SJCRH30 (cell line): ENCODE measurements around the gene CEACAM19. TPM values are rescaled to one million over a fixed set of nuclear protein-coding genes. Genes with fewer than 3 reads are reported as not detected.
"Not testable (repeated sequence)": the region's sequence is repeated elsewhere in the genome, so short reads cannot be mapped to it uniquely, and the experiment has no call there.

Experiments
- DNase-seq, 2 experiments: peaks; one replicate each; pipeline ENCODE4 v3.0.0-alpha.2; 2015 to 2020
- H3K27ac ChIP-seq: fragments of 250-450 bp; sonication (Bioruptor Pico); 2 replicates; pipeline ENCODE4 v1.5.1; 2020; ENCODE audit warnings: mild to moderate bottlenecking, moderate library complexity
- H3K27me3 ChIP-seq: fragments of 250-450 bp; sonication (Bioruptor Pico); 2 replicates; pipeline ENCODE4 v1.5.1; 2020; ENCODE audit warnings: mild to moderate bottlenecking, moderate library complexity
- H3K36me3 ChIP-seq: fragments of 250-450 bp; sonication (Bioruptor Pico); 2 replicates; pipeline ENCODE4 v1.5.1; 2020; ENCODE audit warnings: mild to moderate bottlenecking, moderate library complexity
- H3K4me1 ChIP-seq: fragments of 250-450 bp; sonication (Bioruptor Pico); 2 replicates; pipeline ENCODE4 v1.5.1; 2020; ENCODE audit warnings: mild to moderate bottlenecking, moderate library complexity
- H3K4me3 ChIP-seq: fragments of 250-450 bp; sonication (Bioruptor Pico); 2 replicates; pipeline ENCODE4 v1.5.1; 2020; ENCODE audit warnings: mild to moderate bottlenecking, moderate library complexity
- H3K9me3 ChIP-seq: fragments of 250-450 bp; sonication (Bioruptor Pico); replicated peaks from 2 replicates; pipeline ENCODE4 v1.5.1; 2020; ENCODE audit warnings: mild to moderate bottlenecking, moderate library complexity
- total RNA-seq: library from RNA; depleted of rRNA; stranded (reverse); fragments of >200 nt; shearing (Covaris generic); gene quantifications from 2 replicates; pipeline ENCODE4 v1.2.3, GENCODE V29; 2014

The CEACAM19 gene
- total RNA-seq, 1 experiment from 2014 or later = 2.5 TPM

GRCh38 chr19:44658069-44658733, 13.1 kb upstream of the CEACAM19 start:
- Histone ChIP-seq H3K27ac (no peak overlapping the region), H3K4me3 (no peak overlapping the region), H3K4me1 (peaks cover 6% of the 10 kb centered on the region), H3K27me3 (no peaks in the 10 kb centered on the region), H3K36me3 (peaks cover 64% of the 10 kb centered on the region), H3K9me3 (no peaks in the 10 kb centered on the region)
- peak in 1 of 2 experiments; percentile 36 for DNase-seq

GRCh38 chr19:44660081-44660480, 11.2 kb upstream of the CEACAM19 start:
- Histone ChIP-seq H3K9me3 (no peaks in the 10 kb centered on the region), H3K36me3 (peaks cover 63% of the 10 kb centered on the region), H3K27ac (no peak overlapping the region), H3K4me3 (no peak overlapping the region), H3K27me3 (no peaks in the 10 kb centered on the region), H3K4me1 (peaks cover 14% of the 10 kb centered on the region)
- DNase-seq = no peak

- Histone ChIP-seq H3K9me3 (no peaks in the 10 kb centered on the region), H3K4me1 (peaks cover 14% of the 10 kb centered on the region), H3K36me3 (peaks cover 54% of the 10 kb centered on the region), H3K4me3 (no peak overlapping the region), H3K27ac (no peak overlapping the region), H3K27me3 (no peaks in the 10 kb centered on the region)
- DNase-seq = no peak
These were observed 10.1 kb upstream of the CEACAM19 start for GRCh38 chr19:44661205-44661604.

GRCh38 chr19:44661904-44662303, 9.4 kb upstream of the CEACAM19 start:
- H3K36me3 ChIP-seq = peaks cover 49% of the 10 kb centered on the region
- no peaks in the 10 kb centered on the region for H3K27me3 ChIP-seq
- no peak overlapping the region for H3K4me3 ChIP-seq
- H3K4me1 ChIP-seq = peaks cover 14% of the 10 kb centered on the region
- H3K27ac ChIP-seq = no peak overlapping the region
- peak in 1 of 2 experiments; percentile 22 for DNase-seq
- no peaks in the 10 kb centered on the region for H3K9me3 ChIP-seq

GRCh38 chr19:44662691-44663385, 8.4 kb upstream of the CEACAM19 start:
- no peaks in the 10 kb centered on the region for H3K9me3 ChIP-seq
- H3K36me3 ChIP-seq = peaks cover 42% of the 10 kb centered on the region
- peak overlapping the region; percentile 19; the same call in 1 of the 2 replicates for H3K27ac ChIP-seq
- peaks cover 14% of the 10 kb centered on the region for H3K4me1 ChIP-seq
- no peaks in the 10 kb centered on the region for H3K27me3 ChIP-seq
- DNase-seq = peak; percentile 88 to 91
- H3K4me3 ChIP-seq = no peak overlapping the region

GRCh38 chr19:44663996-44664395, 7.3 kb upstream of the CEACAM19 start:
- no peaks in the 10 kb centered on the region for H3K27me3 ChIP-seq

GRCh38 chr19:44664976-44665375, 6.3 kb upstream of the CEACAM19 start:
- no peak for DNase-seq
- Histone ChIP-seq H3K36me3 (peaks cover 25% of the 10 kb centered on the region), H3K4me3 (no peak overlapping the region), H3K27ac (no peak overlapping the region), H3K27me3 (no peaks in the 10 kb centered on the region), H3K4me1 (peaks cover 14% of the 10 kb centered on the region), H3K9me3 (no peaks in the 10 kb centered on the region)

More at GRCh38 chr19:44663996-44664395, 7.3 kb upstream of the CEACAM19 start:
- no peak overlapping the region for H3K27ac ChIP-seq
- H3K9me3 ChIP-seq = no peaks in the 10 kb centered on the region
- peaks cover 34% of the 10 kb centered on the region for H3K36me3 ChIP-seq
- DNase-seq = no peak
- H3K4me3 ChIP-seq = no peak overlapping the region
- peaks cover 14% of the 10 kb centered on the region for H3K4me1 ChIP-seq

- H3K4me1 ChIP-seq = peaks cover 14% of the 10 kb centered on the region
- DNase-seq = peak in 1 of 2 experiments; percentile 36
- H3K9me3 ChIP-seq = peaks cover 1% of the 10 kb centered on the region; the same call in 1 of the 2 replicates
- H3K27ac ChIP-seq = no peak overlapping the region
- no peaks in the 10 kb centered on the region for H3K27me3 ChIP-seq
- no peak overlapping the region for H3K4me3 ChIP-seq
- peaks cover 6% of the 10 kb centered on the region; the same call in 1 of the 2 replicates for H3K36me3 ChIP-seq
These were observed 4.3 kb upstream of the CEACAM19 start for GRCh38 chr19:44666852-44667556.

- peaks cover 4% of the 10 kb centered on the region; the same call in 1 of the 2 replicates for H3K9me3 ChIP-seq
- no peak overlapping the region for H3K4me3 ChIP-seq
- H3K27ac ChIP-seq = no peak overlapping the region
- H3K36me3 ChIP-seq = no peaks in the 10 kb centered on the region
- H3K27me3 ChIP-seq = no peaks in the 10 kb centered on the region
- no peaks in the 10 kb centered on the region for H3K4me1 ChIP-seq
- no peak for DNase-seq
These were observed 2.1 kb upstream of the CEACAM19 start for GRCh38 chr19:44668985-44669764.

GRCh38 chr19:44670027-44670426, 1.3 kb upstream of the CEACAM19 start:
- not testable (repeated sequence) for H3K36me3 ChIP-seq, H3K27ac ChIP-seq, DNase-seq, H3K27me3 ChIP-seq, H3K4me3 ChIP-seq, H3K9me3 ChIP-seq, H3K4me1 ChIP-seq

- Histone ChIP-seq H3K9me3 (peaks cover 4% of the 10 kb centered on the region; the same call in 1 of the 2 replicates), H3K36me3 (no peaks in the 10 kb centered on the region), H3K4me3 (no peak overlapping the region), H3K4me1 (0 out of 2 replicates have a peak, but pooled peaks cover under 1% of the 10 kb centered on the region), H3K27ac (no peak overlapping the region), H3K27me3 (no peaks in the 10 kb centered on the region)
- no peak for DNase-seq
These were observed 944 bp downstream of the CEACAM19 start for GRCh38 chr19:44672226-44672625.

- H3K4me1 ChIP-seq = 0 out of 2 replicates have a peak, but pooled peaks cover 3% of the 10 kb centered on the region
- H3K9me3 ChIP-seq = peaks cover 4% of the 10 kb centered on the region; the same call in 1 of the 2 replicates
- H3K27me3 ChIP-seq = no peaks in the 10 kb centered on the region
- no peak for DNase-seq
- no peak overlapping the region for H3K27ac ChIP-seq
- no peaks in the 10 kb centered on the region for H3K36me3 ChIP-seq
- no peak overlapping the region for H3K4me3 ChIP-seq
These were observed 2.2 kb downstream of the CEACAM19 start for GRCh38 chr19:44673510-44673909.

- Histone ChIP-seq H3K4me1 (0 out of 2 replicates have a peak, but pooled peaks cover 3% of the 10 kb centered on the region), H3K27ac (no peak overlapping the region), H3K4me3 (no peak overlapping the region), H3K27me3 (no peaks in the 10 kb centered on the region), H3K9me3 (peaks cover 4% of the 10 kb centered on the region; the same call in 1 of the 2 replicates), H3K36me3 (no peaks in the 10 kb centered on the region)
- no peak for DNase-seq
These were observed 4.2 kb downstream of the CEACAM19 start for GRCh38 chr19:44675521-44675920.
